CD4-positive, alpha-beta T cell treated with Interleukin-12 subunit alpha and Interleukin-12 subunit beta, for 1 hour (primary cell): Measurements from ENCODE around the gene GPR161.
"Not testable (repeated sequence)": the region's sequence is repeated elsewhere in the genome, so short reads cannot be mapped to it uniquely, and the experiment has no call there.

ENCODE experiments used
- DNase-seq: peaks from one replicate; pipeline ENCODE4 v3.0.0-alpha.2; 2020

The GPR161 gene, protein sequence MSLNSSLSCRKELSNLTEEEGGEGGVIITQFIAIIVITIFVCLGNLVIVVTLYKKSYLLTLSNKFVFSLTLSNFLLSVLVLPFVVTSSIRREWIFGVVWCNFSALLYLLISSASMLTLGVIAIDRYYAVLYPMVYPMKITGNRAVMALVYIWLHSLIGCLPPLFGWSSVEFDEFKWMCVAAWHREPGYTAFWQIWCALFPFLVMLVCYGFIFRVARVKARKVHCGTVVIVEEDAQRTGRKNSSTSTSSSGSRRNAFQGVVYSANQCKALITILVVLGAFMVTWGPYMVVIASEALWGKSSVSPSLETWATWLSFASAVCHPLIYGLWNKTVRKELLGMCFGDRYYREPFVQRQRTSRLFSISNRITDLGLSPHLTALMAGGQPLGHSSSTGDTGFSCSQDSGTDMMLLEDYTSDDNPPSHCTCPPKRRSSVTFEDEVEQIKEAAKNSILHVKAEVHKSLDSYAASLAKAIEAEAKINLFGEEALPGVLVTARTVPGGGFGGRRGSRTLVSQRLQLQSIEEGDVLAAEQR

GRCh38 chr1:168136709-168137514, at the start of gene GPR161:
TSS of gene GPR161 (minus strand) at chr1:168136930. CDS start at chr1:168104850, 32,080 bp downstream.
- DNase-seq, result peak; percentile 23

- not testable (repeated sequence) for DNase-seq
Measured at GRCh38 chr1:168181063-168181720, 44.5 kb upstream of the GPR161 start.

GRCh38 chr1:168180148-168180524, 43.4 kb upstream of the GPR161 start:
- DNase-seq, result peak; percentile 14

- peak; percentile 5 for DNase-seq
Measured at GRCh38 chr1:168179438-168180147, 42.9 kb upstream of the GPR161 start.

- peak; percentile 95 for DNase-seq
Measured at GRCh38 chr1:168178638-168179437, 42.1 kb upstream of the GPR161 start, which contains the start of gene TIPRL. TSS of gene TIPRL (plus strand) at chr1:168178962. CDS start at chr1:168179078, 116 bp downstream.

DNA sequence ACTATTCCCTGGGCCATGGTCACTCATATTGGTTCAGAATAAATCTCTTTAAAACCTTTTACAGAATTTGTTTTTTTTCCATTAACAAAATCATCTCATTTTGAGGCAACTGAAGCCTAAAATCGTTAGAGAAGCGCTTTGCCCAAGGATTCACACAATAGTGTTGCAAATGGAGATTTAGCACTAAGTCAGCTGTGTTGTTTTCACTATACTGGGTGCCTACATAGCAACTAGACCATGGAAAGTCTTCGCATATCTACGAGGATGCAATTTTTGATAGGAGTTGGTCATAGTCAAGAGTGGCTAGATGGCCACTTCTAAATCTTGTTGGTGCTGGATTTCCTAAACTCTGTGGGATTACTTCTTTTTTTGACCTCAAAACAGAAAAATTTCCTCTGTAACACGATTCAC, 41.5 kb upstream of the GPR161 start:
- DNase-seq, result no peak

DNA sequence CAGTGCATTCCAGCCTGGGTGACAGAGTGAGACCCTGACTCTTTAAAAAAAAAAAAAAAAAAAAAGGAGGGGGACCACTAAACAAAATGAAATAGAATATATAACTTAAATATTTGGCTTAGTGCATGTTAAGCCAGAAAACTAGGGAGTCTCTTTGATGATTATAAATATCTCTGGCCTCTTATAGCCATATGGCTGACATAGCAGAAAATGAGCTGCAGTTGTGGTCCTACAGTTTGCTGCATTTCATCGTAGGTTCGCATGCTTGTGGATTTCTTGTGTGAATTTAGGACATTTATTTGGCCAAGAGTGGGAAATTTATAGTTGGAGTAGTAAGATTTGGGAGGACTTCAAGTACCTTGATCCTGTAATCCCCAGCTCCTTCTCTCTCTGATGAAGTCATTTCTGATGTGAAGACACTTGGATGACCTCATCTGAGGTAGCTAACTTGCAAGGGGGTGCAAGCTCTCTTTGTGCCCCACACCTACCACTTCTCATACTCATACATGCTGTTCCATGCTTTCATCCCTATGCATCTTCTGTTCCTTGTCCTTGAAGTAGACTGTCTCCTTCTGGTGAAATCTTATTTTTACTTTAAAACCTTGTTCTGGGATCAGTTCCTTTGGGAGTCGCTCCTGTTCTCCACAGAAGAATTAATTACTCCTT, 35.7 kb upstream of the GPR161 start:
- DNase-seq, result no peak

DNA sequence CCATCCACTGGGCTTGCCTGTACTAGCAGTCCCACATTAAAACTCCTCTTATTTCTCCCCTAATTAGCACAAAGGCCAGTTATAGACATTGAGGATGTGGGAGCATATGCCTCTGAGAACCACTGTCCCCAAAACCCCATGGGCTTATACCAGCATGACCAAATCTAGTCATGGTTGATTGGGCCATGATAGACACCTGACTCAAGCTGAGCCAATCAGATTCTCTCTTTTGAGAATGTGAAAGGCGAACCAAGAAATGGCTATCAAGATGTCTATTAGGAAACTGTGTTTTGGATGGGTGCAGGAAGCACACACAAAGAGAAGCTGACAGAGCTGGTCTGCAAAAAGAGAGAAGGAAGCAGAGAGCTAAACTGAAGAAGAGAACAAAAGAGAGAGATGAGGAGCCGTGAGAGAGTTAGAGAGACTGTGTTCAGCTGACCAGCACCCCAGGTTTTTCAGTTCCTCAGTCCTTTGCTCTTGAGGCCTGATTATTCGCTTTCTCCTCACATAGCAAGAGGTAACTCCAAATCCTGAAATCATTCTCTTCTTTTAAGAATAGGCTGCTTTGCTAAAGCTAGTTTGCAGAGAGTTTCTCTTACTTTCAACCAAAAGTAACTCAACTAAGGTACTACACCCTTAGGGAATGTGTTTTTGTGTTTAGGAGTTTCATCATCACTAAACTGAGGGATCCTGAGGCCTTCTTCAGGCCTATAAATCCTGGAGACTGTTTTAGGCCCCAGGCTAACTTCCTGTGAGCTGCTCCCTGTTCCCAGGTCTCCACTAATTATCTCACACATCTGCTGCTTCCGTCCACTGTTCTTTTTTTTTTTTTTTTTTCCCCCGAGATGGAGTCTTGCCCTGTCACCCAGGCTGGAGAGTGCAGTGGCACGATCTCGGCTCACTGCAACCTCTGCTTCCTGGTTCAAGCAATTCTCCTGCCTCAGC, 34.1 kb upstream of the GPR161 start:
- no peak for DNase-seq

GRCh38 chr1:168167806-168168205, 31.1 kb upstream of the GPR161 start:
- DNase-seq, result no peak

GRCh38 chr1:168164771-168165170, 28.0 kb upstream of the GPR161 start:
- DNase-seq, result no peak

GRCh38 chr1:168163670-168164069, 26.9 kb upstream of the GPR161 start:
- no peak for DNase-seq

DNA sequence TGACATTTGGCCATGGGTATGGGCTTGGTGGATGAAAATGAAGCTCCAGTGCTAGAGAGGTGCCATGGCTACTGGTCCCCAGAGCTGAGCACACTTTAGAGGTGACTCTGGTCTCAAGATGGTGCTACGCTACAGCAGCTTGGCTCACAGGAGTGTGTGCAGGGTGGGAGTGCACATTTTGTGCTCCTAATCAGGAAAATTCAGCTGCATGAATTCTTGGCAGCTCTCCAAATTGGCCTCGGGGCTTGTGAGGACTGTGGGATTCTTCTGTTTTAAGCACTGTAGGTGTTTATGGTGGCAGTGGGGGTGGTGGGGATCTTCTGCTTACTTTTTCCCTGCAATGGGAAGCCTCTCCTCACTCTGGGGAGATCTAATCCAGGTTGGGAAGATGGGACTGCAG, 24.7 kb upstream of the GPR161 start:
- DNase-seq, result no peak

DNA sequence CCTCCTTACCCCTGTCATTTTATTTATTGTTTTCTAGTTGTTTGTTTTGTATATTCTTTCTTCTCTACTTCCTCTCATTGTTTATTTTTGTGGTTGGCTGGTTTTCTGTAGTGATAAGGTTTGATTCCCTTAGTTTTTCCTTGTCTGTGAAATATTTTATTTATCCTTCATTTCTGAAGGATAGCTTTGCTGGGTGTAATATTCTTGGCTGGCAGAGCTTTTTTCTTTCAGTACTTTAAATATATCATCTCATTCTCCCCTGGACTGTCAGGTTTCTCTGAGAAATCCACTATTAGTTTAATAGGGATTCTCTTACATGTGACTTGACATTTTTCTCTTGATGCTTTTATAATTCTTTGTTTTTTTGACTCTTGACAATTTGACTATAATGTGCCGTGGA, 23.2 kb upstream of the GPR161 start:
- DNase-seq, result no peak

DNA sequence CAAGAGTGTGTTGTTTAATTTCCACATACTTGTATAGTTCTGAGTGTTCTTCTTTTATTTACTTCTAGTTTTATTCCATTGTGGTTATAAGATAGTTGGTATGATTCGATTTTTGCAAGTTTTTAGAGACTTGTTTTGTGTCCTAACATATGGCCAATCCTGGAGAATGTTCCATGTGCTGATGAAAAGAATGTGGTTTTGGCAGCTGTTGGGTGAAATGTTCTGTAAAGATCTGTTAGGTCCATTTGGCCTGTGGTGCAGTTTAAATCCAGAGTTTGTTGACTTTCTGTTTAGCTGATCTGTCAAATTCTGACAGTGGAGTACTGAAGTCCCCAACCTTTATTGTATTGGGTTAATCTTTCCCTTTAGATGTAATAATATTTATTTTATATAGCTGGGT, 22.5 kb upstream of the GPR161 start:
- DNase-seq, result no peak

GRCh38 chr1:168157638-168158037, 20.9 kb upstream of the GPR161 start:
- no peak for DNase-seq

- no peak for DNase-seq
Measured at GRCh38 chr1:168155910-168156309, 19.2 kb upstream of the GPR161 start.

GRCh38 chr1:168154707-168155106, 18.0 kb upstream of the GPR161 start:
- not testable (repeated sequence) for DNase-seq

- no peak for DNase-seq
Measured at GRCh38 chr1:168151935-168152334, 15.2 kb upstream of the GPR161 start.

DNA sequence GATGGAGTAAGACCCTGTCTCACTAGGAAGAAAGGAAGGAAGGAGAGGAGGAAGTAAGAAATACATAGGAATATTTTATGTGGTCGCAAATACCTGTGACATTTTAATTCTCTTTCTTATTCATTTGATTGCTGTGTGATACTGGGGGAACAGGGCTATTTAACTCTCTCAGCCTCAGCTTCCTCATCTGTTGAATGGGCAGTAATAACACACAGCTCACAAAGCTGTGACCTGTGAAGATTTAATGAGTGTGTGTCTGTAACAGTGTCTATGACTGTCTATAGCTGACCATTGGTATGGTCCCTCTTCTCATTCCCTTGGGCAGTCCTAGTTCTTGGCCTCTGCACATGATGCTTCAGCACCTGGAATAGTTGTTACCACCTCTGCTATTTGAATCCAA, 13.6 kb upstream of the GPR161 start:
- no peak for DNase-seq

DNA sequence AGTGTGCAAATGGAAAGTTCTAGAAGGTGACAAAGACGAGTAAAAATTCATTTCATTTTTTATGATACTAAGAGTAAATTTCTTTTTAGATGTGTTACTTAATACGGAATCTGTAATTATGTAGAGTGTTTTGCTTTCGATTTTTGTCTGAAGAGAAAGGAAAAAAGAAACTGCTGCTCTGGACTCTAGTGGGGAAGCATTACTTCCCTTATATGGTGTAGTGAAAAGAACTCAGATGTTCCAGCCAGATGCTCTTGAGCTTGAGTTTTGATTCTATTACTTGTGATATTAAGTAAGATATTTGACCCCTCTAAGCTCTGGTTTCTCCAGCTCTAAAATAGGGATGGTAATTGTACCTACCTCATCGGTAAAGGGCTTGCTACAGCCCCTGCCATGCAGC, 12.2 kb upstream of the GPR161 start:
- DNase-seq, result no peak
